Ureter (tissue), 1 donor: ENCODE data around the gene KCNH2. TPM values are rescaled to one million over a fixed set of nuclear protein-coding genes. Genes with fewer than 3 reads are reported as not detected.
"Not testable (repeated sequence)": the region's sequence is repeated elsewhere in the genome, so short reads cannot be mapped to it uniquely, and the experiment has no call there.

Experiments used
- DNase-seq: peaks from one replicate; pipeline ENCODE4 v3.0.0-alpha.2; 2020; ENCODE audit warnings: low spot score
- total RNA-seq: library from RNA; stranded (reverse); gene quantifications from one replicate; pipeline ENCODE4 v1.2.4, GENCODE V29; 2023
- donor health status: DM: yes; HTN: yes; CAD: no.

Gene KCNH2
- total RNA-seq, 1 donor from 2014 or later = 17.7 TPM

GRCh38 chr7:150936018-150936417 is 42.1 kb downstream of the KCNH2 start:
- DNase-seq = peak; percentile 30

GRCh38 chr7:150935149-150935548 is 43.0 kb downstream of the KCNH2 start:
- DNase-seq = peak; percentile 23

- DNase-seq = peak; percentile 33
Measured at GRCh38 chr7:150934045-150934766, 43.9 kb downstream of the KCNH2 start.

- DNase-seq = peak; percentile 35
Measured at GRCh38 chr7:150931199-150931869, 46.8 kb downstream of the KCNH2 start.

GRCh38 chr7:150928541-150928940 is 49.6 kb downstream of the KCNH2 start:
- DNase-seq = no peak

GRCh38 chr7:150927956-150928344 is 50.2 kb downstream of the KCNH2 start:
- peak; percentile 20 for DNase-seq

- peak; percentile 23 for DNase-seq
Measured at GRCh38 chr7:150927157-150927955, 50.8 kb downstream of the KCNH2 start.

- peak; percentile 12 for DNase-seq
Measured at GRCh38 chr7:150926066-150926465, 52.1 kb downstream of the KCNH2 start.

GRCh38 chr7:150924369-150924781 is 53.7 kb downstream of the KCNH2 start:
- peak; percentile 36 for DNase-seq

GRCh38 chr7:150923802-150924201 is 54.3 kb downstream of the KCNH2 start:
- no peak for DNase-seq

- no peak for DNase-seq
Measured at GRCh38 chr7:150923196-150923595, 54.9 kb downstream of the KCNH2 start.

- DNase-seq = no peak
Measured at GRCh38 chr7:150919160-150919559, 59.0 kb downstream of the KCNH2 start.

GRCh38 chr7:150918378-150918777 is 59.7 kb downstream of the KCNH2 start:
- DNase-seq = no peak

- no peak for DNase-seq
Measured at GRCh38 chr7:150917969-150918368, 60.2 kb downstream of the KCNH2 start.

GRCh38 chr7:150916670-150917069 is 61.5 kb downstream of the KCNH2 start:
- no peak for DNase-seq

- no peak for DNase-seq
Measured at GRCh38 chr7:150914966-150915365, 63.2 kb downstream of the KCNH2 start.

GRCh38 chr7:150914196-150914595 is 63.9 kb downstream of the KCNH2 start:
- DNase-seq = no peak

- DNase-seq = no peak
Measured at GRCh38 chr7:150912427-150912826, 65.7 kb downstream of the KCNH2 start.

GRCh38 chr7:150911590-150912267 is 66.4 kb downstream of the KCNH2 start:
- DNase-seq = no peak

- no peak for DNase-seq
Measured at GRCh38 chr7:150910996-150911422, 67.1 kb downstream of the KCNH2 start.

GRCh38 chr7:150910305-150910995 is 67.7 kb downstream of the KCNH2 start:
- not testable (repeated sequence) for DNase-seq
